CD4-positive, alpha-beta T cell treated with Interleukin-2 at 100 ng/mL for 4 hours (primary cell): ENCODE data around the gene DCK.
"Not testable (repeated sequence)": the region's sequence is repeated elsewhere in the genome, so short reads cannot be mapped to it uniquely, and the experiment has no call there.

Source experiments
- DNase-seq: peaks from one replicate; pipeline ENCODE4 v3.0.0-alpha.2; 2020; ENCODE audit warnings: low spot score

DCK gene

DNA sequence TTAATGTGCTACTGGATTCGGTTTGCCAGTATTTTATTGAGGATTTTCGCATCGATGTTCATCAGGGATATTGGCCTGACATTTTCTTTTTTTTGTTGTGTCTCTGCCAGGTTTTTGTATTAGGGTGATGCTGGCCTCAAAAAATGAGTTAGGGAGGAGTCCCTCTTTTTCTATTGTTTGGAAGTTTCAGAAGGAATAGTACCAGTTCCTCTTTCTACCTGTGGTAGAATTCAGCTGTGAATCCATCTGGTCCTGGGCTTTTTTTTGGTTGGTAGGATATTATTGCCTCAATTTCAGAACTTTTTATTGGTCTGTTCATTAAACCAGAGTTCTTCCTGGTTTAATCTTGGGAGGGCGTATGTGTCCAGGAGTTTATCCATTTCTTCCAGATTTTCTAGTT lies 7.9 kb downstream of the DCK start:
- DNase-seq: not testable (repeated sequence)

- peak; percentile 47 for DNase-seq
Observed at GRCh38 chr4:71004281-71004851, 10.9 kb downstream of the DCK start.

- DNase-seq: not testable (repeated sequence)
Observed at GRCh38 chr4:71005025-71005424, 11.6 kb downstream of the DCK start.

GRCh38 chr4:71006203-71006907 lies 12.9 kb downstream of the DCK start:
- no peak for DNase-seq

DNA sequence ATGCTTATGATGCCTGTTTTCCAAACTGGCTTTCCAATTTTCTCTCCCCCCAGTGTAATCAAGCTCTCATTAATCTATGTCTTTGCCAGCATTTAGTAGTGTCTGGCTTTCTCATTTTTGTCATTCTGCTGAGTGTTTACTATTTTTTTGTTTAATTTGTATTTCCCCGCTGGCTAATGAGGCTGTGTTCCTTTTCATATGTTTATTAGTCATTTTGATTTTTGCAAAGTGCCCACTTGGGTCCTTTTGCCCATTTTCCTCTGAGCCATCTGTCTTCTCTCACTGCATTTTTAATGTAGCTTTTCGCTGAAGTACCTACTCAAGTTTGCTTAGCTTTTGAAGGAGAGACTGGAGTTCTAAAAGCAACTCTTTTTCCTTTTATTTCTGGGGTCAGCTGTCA lies 14.7 kb downstream of the DCK start:
- DNase-seq: no peak

DNA sequence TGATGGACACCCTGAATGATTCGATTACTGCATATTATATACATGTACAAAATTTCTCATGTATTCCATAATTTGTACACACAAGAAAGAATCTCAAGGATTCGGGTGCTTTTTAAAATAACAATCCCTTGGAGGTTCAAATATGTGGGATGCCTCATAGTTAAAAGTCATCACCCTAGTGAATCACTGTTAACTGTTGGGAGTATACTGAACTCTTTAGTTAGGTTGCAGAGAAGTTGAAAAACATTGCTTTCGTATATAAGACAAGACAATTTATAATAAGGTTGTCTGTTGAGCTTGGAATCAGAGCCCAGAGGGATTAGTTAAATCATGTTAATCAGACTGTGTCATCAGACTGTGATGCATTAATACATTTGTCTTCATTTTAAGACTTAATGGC lies 15.6 kb downstream of the DCK start:
- DNase-seq: no peak

DNA sequence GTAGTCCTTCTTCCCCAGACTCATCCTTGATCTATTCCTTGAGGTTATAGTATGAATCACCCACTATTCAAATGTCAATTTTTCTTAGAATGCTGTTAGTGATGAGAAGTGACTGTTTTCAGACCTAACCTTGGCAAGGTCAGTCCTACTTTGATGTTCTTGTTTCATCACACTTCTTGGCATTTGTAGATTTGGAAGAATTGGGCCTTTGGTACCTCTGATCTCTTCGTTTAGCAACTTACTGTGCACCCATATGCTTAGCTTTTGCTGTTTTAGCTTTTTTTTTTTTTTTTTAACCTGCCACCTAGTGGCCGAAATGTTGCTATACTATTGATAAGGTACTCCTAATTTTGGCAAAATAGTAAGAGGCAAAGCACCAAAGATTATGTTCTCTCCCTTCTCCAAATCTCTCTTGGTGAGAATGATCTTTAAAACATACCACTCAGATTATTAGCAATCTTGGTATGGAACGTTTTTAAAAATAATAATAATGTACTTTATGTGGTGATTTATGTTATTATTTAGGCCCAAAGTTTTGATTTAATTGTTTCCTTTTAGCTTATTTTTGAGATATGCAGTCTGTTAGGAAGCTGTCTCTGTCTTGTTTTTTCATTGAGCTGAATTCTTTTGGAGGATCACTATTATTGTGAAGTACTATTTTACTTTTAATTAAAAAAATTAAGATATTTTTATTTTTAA lies 16.6 kb downstream of the DCK start:
- DNase-seq: peak; percentile 57

DNA sequence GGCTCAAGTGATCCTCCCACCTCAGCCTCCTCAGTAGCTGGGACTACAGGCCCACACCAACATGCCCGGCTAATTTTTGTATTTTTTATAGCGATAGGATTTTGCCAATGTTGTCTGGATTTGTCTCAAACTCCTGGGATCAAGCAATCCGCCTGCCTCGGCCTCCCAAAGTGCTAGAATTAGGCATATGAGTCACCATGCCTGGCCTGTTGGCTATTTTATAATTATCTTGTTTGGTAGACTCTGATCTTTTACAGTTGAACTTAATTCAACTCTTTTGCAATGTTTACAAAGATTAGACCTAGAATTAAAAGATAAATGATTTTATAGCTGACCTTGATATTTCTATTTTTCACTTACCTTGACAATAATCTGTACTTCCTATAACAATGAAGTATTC lies 18.0 kb downstream of the DCK start:
- no peak for DNase-seq

DNA sequence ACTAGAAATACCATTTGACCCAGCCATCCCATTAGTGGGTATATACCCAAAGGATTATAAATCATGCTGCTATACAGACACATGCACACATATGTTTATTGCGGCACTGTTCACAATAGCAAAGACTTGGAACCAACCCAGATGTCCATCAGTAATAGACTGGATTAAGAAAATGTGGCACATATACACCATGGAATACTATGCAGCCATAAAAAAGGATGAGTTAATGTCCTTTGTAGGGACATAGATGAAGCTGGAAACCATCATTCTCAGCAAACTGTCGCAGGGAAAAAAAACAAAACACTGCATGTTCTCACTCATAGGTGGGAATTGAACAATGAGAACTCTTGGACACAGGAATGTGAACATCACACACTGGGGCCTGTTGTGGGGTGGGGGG lies 23.9 kb downstream of the DCK start:
- not testable (repeated sequence) for DNase-seq

DNA sequence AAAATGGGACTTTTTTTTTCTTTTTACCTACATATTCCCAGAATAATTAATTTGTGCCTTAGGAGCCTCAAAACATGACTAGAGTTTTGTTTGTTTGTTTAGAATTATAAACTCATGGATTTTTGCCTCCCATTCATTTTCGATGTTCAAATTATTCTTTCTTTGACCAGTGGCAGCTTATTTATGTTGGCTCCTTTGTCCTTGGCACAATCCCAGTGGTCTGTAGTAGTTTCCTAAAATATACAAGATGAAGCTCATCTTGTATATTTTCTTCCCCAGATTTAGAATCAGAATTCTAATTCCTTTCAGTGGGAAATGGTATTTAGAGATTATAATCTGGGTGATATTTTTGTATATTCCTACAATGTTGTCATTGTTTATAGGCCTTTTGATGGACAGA lies 27.2 kb downstream of the DCK start:
- DNase-seq: no peak

GRCh38 chr4:71025654-71026053 lies 32.2 kb downstream of the DCK start:
- no peak for DNase-seq

GRCh38 chr4:71026086-71026485 lies 32.6 kb downstream of the DCK start:
- no peak for DNase-seq

DNA sequence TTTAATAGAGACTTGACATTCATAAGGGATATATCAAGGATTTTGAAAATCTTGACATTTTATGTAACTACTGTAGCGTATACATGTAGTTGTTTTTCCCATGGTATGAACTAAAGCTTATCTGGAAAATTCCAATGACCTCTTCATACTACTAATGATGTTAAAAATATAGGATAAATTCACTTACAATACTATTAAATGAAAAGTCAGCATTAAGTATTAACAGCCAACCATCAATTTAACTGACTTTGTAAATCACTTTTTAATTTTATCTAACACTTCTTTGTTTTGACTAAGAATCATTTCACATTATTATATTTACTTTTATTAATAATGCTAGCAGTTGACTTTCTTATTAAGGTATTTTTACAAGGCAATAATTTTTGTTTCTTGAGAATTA lies 34.2 kb downstream of the DCK start:
- DNase-seq: no peak

DNA sequence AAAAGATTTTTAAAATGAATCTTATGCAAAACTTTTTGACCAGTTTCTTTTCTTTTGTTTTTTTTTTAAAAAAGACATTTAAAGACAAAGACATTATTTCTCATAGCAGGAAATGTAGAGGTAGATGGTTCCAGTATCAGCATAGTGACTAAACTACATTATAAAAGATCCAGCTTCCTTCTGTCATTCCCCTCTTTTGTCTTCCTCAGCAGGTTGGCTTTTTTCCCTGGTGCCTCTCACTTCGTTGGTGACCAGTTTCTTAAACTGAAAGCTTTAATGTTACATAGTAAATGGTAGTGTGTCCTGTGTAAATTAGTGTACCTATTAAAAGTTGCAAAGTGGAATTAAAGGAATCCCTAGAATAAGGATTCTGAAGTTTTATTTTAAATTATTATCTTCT lies 36.1 kb downstream of the DCK start:
- DNase-seq: no peak

GRCh38 chr4:71032106-71032505 lies 38.7 kb downstream of the DCK start:
- DNase-seq: not testable (repeated sequence)

GRCh38 chr4:71045256-71045655 lies 51.8 kb downstream of the DCK start:
- no peak for DNase-seq

GRCh38 chr4:71049395-71049794 lies 55.9 kb downstream of the DCK start:
- no peak for DNase-seq

DNA sequence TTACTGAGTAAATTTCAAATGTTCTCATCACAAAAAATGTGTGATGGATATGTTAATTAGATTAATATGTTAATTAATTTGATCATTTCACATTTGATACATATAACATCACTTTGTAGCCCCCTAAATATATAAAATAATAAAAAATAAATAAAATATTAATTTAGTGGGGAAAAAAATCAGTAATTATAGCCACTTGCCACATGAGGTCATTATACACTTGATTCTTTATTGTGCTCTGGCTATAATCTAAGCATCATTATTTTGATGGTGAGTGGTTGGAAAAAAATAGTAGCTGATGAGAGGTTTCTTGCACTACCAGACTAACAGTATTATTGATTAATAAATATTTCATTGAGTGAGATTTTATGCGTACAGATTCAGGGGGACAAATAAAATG lies 57.4 kb downstream of the DCK start:
- DNase-seq: no peak

DNA sequence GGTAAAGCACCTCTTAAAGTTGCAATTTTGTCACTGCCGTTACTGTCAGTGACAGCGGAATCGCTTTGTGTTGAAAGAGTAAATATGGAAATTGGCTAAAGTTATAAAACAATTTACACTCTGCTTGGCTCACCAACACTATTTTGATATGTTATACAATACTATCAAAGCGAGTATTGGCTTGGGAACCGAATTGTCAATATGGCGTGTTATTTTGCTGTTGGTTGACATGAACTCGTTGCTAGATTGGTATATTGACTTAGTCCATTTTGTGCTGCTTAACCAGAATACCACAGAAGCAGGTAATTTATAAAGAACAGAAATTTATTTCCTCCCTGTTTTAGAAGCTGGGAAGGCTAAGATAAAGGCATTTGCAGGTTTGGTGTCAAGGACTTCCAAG lies 58.6 kb downstream of the DCK start:
- no peak for DNase-seq

GRCh38 chr4:71052716-71053115 lies 59.3 kb downstream of the DCK start:
- no peak for DNase-seq

DNA sequence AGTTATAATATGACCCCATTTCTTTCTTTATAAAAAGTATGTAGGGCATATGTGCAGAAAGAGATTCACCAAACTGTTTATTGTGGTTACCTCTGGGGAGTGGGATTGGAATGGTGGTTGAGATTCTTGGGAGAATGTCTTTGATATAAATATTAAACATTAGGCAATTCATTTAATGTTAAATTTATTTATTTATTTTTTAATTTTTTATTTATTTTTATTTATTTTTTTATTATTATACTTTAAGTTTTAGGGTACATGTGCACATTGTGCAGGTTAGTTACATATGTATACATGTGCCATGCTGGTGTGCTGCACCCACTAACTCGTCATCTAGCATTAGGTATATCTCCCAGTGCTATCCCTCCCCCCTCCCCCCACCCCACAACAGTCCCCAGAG lies 60.2 kb downstream of the DCK start:
- not testable (repeated sequence) for DNase-seq

DNA sequence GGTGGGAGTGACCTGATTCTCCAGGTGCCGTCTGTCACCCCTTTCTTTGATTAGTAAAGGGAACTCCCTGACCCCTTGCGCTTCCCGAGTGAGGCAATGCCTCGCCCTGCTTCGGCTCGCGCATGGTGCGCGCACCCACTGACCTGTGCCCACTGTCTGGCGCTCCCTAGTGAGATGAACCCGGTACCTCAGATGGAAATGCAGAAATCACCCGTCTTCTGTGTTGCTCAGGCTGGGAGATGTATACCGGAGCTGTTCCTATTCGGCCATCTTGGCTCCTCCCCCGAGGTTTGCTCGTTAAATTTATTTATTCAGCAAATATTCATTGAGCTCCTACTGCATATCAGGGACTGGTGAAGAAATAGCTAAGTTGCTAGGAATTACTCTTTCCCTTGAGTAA lies 66.1 kb downstream of the DCK start:
- DNase-seq: not testable (repeated sequence)

- DNase-seq: no peak
Observed at GRCh38 chr4:71062436-71062835, 69.0 kb downstream of the DCK start.

GRCh38 chr4:71063711-71064110 lies 70.3 kb downstream of the DCK start:
- no peak for DNase-seq
